ENCODE data around the gene SNED1.

SNED1 gene

DNA sequence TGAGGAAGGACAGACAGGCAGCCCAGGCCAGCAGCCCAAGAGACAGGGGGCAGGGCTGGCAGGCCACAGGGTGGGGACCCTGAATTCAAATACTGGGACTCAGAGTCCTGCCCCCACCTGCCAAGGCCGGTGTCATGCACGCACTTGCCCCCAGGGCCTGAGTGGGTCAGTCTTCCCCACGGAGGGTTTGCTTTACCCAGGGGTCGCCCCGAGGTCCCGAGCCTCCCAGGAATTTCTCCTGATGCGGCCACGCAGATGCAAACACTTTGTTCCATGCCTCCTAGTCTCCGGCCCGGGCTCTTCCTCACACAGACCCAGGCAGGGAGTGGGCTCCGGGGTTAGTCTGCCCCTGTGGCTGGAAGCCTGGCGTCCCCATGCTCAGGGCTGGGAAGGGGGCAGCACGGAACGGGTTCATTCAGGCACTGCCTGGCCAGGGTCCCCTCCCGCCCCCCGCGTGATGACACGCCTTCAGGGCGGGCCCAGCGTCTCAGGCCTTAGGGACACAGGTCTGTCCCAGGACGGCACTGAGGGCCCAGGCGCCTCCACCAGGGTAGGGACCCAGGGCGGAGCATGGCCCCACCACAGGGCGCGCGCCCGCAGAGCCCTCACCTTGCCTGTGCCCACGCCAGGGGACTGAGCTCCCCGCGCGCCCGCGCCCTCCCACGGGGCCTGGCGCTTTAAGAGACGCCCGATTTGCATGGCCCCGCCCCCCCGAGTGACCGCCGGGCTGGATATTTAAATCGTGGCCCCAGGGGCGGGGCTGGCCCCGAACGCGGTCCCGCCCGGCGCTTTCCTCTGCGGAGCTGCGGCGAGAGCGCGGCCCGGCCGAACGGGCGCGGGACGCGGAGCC is at the start of gene SNED1:
Gene SNED1 (plus strand): TSS at position 763 of the 850 bp plus-strand sequence. CDS start 220 bp downstream, outside the sequence.
- DNase-seq (ENCODE audit: low spot score) = peak; percentile 85

DNA sequence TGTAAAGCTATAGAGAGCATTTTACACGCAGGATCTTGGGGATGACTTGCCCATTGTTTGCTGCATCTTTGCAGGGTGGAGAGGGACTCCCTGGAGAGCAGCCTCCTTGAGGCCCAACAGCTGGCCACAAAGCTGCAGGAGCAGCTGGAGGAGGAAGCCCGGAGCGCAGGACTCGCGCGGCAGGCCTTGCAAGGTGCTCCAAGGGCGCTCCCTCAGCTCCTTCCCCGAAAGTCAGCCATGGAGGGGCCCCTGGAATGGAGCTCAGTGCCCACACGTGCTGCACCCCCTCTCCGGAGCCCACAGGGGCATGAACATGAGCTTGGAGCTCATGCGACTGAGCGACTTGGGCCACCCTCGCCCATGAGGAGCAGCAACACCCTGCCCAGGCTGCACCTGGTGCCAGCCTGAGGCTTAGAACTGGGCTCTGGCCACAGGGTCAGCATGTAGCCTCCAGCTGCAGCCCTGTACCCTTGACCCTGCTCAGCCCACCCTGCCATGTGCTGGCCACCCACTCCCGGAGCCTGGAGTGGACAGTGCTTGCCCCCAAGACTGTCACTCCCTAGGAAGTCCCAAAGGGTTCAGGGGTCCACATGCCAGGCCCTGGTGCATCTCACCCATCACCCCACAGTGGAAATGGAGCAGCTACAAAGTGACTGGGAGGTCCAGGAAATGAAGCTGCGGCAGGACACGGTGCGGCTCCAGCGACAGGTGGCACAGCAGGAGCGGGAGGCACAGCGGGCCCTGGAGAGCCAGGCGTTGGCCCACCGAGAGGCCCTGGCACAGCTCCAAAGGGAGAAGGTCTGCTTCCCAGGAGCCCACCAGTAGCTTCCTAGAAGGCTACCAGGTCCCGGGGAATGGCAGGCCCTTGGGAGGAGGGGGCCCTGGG is 49.3 kb upstream of the SNED1 start:
- no peak for DNase-seq (ENCODE audit: low spot score)

DNA sequence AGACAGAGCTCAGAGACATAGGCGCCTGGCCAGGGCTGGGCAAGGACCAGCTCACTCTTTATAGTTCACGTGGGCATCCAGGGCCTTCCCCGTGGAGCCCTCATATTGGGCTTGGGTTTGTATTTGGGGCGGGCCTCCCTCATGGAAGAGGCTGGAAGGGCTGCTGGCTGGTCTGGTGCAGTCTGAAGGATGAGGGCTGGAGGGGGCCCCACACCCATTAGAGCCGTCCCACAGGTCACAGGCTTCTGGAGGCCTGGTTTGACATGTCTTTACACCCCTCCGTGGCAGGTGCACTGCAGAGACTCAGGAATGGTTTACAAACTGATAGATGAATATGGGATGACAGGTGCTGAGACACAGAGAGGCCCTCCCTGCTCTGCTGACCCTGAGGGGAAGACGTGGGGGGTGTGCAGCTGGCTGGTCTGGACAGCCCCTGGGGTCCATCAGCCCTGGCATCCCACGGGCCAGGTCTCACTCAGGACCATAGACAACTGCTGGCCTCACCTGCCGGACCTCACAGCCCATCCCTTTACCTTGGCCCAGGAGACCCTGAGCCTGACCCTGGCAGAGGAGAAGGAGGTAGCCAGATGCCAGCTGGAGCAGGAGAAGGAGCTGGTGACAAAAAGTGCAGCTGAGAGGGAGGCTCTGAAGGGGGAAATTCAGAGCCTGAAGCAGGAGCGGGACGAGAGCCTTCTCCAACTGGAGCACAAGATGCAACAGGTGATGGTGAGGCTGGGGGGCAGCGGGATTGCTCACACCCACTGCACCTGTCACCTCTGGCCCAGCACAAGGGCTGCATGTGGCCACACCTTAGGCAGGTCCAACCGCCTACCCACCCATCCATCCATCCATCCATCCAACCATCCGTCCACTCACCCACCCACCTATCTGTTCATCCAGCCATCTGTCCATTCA is 48.4 kb upstream of the SNED1 start:
- no peak for DNase-seq (ENCODE audit: low spot score)

DNA sequence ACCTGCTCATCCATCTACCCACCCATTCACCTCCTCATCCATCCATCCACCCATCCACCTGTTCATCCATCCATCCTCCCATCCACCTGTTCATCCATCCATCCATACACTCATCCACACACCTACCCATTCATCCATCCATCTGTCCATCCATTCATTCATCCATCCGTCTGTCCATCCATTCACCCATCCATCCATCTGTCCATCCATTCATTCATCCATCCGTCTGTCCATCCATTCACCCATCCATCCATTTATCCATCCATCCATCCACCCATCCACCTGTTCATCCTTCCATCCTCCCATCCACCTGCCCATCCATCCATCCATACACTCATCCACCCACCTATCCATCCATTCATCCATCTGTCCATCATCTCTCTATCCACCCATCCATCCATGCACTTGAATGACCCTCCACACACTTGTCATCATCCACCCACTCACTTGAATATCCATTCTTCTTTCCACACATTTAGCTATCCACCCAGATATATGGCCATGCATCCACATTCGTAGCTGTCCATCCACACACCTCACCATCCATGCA is 47.3 kb upstream of the SNED1 start:
- DNase-seq (ENCODE audit: low spot score) = no peak

DNA sequence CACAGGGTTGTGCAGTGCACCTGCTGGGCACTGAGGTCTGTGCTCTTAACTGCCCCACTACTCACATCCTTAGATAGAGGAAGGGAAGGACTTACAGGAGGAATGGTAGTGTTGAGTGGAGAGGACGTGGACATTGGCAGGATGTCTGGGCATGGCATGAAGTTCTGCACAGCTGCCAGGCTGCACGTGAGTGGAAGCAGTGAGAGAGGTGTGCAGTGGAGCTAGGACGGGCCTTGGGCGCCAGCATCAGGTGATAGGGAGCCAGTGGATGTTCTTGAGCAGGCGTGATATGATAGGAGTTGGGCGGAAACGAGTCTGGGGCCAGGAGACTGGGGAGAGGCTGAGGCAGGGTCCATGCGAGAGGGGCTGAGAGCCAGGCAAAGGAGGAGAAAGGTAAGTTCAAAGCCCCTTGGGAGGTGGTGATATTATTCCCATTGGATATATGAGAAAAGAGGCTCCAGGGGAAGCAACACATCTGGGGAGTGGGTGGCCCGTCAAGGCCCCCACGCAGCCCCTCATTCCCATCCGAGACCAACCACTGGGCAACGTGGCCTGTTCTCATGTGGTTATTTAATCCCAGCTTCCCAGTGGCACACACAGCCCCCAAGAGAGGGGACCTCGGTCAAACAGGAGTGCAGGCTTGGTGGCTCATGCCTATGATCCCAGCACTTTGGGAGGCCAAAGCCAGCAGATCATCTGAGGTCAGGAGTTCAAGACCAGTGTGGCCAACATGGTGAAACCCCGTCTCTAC is 45.7 kb upstream of the SNED1 start:
- DNase-seq (ENCODE audit: low spot score) = no peak

DNA sequence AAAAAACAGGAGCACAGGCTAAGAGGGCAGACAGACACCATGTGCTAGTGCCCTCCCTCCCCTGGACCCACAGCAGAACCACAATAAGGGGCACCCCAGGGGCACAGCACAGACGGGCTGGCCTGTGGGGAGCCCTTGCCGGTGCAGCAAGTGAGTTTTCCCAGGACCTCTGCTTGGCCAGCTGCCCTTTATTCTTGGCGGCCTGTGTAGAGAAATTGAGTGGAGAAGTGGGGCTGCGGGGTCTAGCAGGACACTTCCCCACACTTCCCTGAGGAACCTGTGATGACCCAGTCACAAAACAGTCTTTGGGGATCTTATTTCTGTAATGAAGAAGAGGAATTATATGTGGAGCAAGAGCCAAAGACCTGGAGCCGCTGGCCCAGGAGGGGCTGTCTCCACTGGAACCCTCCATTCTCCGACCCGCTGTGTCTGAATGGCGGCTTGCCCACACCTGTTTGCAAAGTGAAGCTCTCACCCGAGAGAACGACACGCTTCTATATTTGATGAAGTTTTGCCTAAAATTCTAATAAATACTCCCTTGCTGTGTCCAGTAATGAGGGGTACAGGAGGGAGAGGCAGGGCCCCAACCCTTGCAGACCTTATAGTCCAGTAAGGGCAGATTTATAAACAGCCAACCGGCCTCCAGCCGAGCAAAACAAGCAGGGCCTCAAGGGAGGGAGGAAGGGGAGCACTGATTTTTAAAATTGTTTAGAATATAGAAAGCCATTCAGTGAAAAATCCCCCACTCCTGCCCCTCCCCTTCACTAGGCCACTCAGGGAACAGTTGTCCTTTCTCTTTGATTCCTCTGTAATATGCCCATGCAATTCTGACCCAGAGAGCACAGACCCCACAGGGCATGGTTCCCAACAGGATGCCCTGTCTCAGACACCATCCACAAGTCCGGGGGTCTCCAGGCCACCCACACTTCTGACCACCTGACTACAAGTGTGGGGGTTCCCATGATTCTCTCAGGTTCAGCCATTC is 44.7 kb upstream of the SNED1 start:
- no peak for DNase-seq (ENCODE audit: low spot score)

DNA sequence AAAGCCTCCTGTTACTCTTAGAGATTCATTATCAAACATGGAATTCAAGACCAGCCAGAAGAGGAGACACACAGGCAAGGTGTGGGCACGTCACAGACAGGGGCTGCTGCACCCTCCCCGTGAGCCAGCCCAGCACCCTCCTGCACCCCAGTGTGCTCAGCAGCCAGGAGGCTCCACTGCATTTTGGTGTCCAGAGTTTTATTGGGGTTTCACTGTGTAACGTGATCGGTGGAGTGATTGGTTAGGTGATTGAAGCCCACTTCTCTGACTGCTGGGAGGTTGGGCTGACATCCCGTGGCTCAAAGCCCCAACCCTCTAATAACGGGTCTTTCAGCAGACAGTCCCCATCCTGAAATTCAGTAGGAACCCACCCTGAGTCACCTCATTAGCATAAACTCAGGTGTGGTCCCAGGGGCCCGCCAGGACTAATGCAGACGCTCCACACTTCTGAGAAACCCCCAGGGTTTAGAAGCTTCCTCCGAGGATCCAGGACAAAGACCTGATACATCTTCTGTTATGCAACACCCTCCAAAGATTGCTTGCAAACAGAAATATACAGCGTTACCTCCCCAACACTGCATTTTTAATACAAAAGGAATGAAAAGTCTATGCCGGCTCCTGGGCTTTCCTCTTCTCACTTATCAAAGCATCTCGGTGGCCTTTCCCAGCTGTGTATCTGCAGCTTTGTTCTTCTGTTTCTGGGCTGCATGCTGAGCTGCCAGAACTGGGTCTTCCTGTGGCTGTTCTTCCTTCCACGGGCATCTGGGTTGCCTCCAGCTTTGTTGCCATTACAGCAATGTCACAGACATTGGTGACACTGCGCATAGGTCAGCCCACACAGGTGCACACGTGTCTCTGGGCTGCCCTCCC is 43.7 kb upstream of the SNED1 start:
- no peak for DNase-seq (ENCODE audit: low spot score)

DNA sequence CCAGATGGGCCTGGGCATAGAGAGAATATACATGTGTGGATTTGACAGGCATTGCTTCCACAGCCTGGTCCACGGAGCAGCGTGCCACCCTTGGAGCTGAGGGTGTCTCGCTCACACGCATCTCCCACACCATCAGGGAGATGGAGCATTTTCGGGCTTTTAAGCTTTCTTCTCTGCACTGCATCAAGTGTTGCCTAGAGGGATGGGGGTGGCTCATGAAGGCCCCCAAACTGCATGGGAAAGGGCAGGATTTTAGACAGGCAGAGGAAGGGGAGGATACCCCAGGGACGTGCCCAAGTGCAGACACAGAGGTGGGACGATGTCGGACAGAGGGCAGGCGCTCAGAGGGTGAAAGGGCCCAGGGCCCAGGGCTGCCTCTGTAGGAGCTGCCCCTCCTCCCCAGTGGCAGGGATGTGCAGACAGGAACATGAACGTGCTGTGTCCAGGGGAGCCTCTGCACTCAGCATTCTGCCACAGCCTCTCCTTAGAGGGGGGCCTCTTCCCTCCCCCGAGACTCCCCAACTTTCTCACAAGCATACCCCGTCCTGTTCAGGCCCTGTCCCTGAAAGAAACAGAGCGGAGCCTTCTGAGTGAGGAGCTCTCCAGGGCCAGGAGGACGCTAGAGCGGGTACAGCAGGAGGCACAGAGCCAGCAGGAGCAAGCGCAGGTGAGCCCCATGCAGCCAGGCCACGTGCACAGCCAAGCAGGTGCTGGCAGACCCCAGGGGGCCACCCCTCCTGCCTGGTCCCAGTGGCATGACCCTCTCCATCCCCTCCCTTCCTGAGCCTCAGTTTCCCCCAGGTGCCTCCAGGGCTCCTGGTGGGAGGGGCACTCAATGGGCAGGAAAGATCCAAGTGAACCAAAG is 42.9 kb upstream of the SNED1 start:
- no peak for DNase-seq (ENCODE audit: low spot score)

DNA sequence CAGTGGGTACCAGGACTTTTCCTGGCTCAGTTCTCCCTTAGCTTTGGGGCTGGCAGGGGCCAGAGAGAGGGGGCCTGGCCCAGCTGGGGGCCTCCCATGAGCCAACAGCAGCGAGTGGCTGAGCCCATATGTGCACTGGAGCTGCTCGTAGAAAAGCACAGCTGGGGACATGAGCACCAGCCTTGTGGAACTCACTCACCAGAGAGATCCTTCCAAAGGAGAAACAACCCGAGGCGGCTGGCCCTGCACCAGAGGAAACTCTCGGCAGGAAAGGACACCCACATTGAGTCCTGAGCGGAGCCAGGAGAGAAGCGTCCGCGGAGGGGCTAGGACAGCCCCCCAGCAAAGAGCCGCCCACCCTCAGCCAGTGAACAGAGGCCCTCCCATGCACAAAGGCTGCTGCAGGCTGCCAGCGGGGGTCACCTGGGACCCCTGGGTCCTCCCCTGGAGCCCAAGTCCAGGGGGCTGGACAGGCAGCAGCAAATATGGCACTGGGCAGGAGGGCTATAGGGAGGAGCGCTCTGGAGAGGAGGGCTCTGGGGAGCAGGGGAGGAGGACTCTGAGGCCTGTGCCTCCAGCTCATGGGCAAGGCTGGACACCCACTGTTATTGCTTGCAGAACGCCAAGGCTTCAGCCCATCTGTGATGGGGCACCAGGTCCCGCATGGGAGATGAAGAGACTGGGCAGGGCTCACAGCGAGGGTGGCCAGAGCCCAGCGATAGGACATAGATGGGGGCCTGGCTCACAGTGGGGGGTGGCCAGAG is 42.1 kb upstream of the SNED1 start:
- no peak for DNase-seq (ENCODE audit: low spot score)

DNA sequence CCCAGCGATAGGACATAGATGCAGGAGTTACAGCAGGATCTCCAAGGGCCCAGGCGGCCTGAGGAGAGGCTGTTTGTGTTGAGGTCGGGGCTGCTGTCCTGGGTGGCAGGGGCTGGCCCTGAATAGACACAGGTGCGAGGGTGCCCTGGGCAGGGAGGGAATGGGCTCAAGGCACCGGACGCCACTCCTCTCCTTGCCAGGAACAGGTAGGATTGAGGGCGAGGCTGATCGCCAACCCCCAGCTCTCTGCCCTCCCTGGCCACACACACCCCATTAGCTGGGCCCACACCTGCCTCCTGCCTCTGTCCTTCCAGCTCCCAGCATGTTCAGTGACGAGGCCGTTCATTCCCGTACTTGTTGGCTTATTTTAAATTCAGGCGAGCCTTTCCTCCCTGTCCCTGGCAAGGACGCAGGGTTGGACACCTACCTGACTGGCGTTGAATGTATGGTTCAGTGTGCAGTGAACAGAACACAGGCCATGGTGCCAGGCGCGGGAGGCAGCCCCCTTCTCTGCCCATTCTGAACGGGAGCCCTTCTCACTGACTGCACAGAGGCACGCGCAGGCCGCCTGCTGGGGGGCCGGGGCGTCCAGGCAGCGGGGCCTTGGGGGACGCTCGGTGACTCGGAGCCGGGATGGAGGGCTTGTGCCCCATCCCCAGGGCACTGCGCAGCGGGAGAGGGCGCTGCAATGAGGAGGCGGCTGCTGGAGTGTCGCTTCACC is 41.3 kb upstream of the SNED1 start:
- DNase-seq (ENCODE audit: low spot score) = no peak

DNA sequence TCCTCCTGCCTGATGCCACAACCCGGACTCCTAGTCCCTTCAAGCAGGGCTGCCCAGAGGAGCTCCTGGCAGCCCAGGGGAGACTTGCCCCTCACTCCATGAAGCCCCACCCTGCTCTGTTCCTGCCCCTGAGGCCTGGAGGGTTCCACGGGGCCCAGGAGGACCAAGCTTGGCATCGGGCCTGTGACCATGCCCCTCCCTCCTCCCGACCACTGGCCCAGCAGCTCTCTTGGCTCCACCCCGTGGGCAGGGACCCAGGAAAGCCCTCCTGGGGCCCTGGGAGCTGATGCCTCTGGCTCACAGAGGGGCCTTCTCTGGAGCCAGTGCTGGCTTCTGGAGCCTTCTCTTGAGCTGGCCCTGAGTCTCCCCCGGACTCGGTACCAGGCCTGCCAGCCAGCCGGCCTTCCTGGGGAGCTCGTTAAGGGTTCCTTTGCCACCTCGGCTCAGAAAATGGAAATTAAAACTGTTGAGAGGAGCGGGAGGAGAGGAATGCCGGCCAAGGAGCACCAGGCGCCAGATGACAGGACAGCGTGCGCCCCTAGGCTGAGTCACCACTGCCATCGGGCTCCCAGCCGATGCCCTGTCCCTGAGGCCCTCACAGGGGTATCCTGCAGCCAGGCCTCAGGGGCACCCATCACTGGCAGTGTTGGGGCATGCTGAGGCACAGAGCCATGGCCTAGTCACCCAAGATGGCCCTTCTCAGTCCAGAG is 40.6 kb upstream of the SNED1 start:
- DNase-seq (ENCODE audit: low spot score) = no peak

DNA sequence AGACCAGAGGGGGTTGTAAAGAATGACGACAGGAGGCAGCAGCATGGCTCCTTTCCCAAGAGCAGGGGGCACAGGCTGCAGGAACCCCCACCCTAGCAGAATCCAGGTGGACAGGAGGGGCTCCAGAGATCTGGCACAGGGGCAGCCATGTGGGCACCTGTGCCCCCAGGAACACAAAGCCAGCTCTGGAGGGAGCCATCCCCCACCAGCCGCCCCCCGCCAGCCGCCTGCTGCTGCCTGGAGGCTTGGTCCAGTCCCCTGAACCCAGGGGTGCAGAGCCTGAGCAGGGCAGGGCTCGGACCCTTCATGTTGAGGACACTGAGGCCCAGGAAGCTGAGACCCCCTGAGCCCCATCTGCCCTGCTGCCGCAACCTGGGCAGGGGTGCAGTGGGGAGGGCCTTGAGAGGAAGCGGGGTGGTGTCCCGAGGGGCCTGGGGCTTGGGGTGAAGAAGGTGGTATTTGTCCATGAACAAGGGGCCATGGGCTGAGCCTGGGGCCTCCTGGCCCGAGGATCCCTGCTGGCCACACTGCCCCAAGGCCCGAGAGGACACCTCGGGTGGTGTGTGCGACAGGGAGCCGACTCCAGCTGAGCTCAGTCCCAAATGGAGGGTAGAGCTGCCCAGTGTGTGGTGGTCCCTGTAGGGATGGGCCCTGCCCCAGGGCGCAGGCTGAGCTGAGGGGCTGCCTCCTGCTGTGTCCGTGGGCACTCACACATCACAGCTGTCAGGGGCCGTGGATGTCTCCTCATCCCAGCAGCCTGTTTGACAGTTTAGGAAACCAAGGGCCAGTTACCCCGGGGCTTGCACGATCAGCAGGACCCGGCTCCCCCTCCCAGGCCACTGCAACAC is 39.8 kb upstream of the SNED1 start:
- no peak for DNase-seq (ENCODE audit: low spot score)

DNA sequence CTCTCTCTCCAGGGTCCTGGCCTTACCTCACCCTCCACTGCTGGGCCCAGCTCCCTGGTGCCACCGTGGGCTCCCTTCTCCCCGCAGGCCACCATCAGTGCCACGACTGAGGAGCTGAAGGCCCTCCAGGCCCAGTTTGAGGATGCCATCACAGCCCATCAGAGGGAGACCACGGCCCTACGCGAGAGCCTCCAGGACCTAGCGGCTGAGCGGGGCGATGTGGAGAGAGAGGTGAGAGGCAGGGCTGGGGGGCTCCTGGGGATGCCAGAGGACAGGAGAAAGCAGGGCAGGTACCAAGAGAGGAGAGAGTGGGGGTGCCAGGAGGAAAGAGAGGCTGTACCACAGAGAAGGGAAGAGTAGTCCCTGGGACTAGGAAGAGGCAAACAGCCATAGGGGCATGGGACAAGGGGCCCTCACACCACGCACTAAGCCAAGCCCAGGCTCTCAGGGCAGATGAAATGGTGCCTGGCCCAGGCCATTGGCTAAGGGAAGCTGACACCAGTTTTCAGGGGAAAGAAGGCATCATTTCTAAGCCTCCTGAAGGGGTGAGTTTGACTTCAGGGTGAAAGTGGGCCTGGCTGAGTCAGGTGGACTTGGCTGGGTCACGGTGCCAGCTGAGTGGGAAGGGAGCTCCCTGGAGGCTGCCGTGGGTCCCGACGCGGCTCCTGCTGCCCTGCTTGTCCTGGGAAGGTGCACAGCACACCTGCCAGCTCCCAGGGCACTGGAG is 39.0 kb upstream of the SNED1 start:
- DNase-seq (ENCODE audit: low spot score) = no peak

DNA sequence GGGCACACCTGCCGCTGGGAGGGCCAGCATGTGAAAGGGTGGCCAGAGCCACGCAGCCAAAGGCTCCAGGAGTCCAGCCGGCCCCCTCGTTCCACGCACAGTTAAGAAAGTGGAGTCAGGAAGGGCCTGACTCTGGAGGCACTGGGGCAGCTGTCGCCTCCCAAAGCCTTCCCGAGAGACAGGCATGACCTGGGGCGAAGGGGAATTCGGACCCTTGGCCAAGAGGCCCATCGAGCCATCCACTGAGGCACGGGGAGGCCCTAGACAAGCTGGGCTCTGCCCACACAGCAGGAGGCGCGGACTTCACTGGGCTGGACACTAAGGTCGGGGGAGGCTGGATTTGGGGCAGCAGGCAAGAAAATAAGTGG is 38.5 kb upstream of the SNED1 start:
- no peak for DNase-seq (ENCODE audit: low spot score)
